Hair follicle dermal papilla cell (primary cell): Measurements from ENCODE around the gene FAM162B. TPM values are rescaled to one million over a fixed set of nuclear protein-coding genes. Genes with fewer than 3 reads are reported as not detected.

Experiments
- total RNA-seq: library from RNA; depleted of rRNA; stranded (reverse); fragments of >200 nt; gene quantifications from 2 replicates; pipeline ENCODE4 v1.2.3, GENCODE V29; 2012

FAM162B gene
- 0.61 and 0.81 TPM in 2 replicates for total RNA-seq

DNA sequence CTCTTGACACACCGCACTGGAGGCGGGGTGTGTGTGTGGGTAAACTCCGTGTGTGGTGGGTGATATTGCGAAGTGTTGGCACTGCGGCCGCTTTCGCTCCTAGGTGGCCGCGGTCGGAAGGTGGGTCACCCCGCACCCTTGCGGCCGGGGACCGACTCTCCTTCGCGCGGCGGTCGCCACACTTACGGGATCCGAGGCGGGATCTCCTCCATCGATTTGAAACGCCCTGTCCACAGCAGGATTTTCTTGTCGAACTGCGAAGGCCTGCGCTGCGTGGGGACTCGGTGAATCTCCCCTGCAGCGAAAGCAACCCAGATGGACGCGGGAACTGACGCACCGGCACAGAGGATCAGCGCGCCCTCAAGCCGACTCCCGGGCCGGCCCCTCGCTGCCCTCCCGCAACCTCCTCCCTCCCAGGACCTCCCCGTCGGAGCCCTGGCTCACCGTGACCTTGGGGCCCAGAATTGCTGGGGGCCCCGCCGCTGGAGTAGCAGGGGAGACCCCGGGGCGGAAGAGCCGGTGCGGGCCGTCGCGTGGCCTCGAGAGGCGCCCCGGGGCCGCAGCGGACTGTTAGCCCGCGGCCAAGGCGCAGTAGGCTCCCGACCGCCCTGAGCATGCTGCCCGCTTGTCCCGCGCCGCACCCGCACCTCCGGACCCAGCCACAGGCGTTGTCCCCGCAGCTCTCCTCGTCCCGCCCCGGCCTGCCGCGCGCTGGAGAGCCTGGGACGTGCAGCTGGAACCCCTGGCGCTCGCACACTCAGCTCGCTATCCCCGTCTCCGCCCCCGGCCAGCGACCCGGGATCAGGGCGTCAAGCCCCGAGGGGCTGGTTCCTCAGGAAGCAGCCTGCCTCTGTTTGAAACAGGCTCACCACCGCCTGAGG is at the start of gene FAM162B:
Gene FAM162B, minus strand, starts transcription at position 759 of the 881 bp plus-strand sequence. Its CDS starts 143 bp downstream, at position 616.

Other genes starting within 250 kb of the FAM162B start
- 0.49 TPM in 1 of 2 replicates, not detected in the other for gene TRAPPC3L, start 220.0 kb downstream of the FAM162B start, total RNA-seq
- gene CALHM4, start 212.0 kb downstream of the FAM162B start, total RNA-seq = not detected in 2 replicates
- gene RWDD1, start 194.2 kb downstream of the FAM162B start, total RNA-seq = 31.6 and 39.6 TPM in 2 replicates
- gene RSPH4A, start 149.2 kb downstream of the FAM162B start, total RNA-seq = 0.65 and 0.97 TPM in 2 replicates
- 8.9 and 9.9 TPM in 2 replicates for gene ZUP1, start 97.0 kb downstream of the FAM162B start, total RNA-seq
- gene KPNA5, start 84.5 kb downstream of the FAM162B start, total RNA-seq = 12.5 and 14.3 TPM in 2 replicates
- gene GPRC6A, start 63.4 kb upstream of the FAM162B start, total RNA-seq = not detected in 2 replicates
- gene RFX6, start 111.5 kb upstream of the FAM162B start, total RNA-seq = not detected in 2 replicates